Measurements from ENCODE around the gene BEGAIN. TPM values are rescaled to one million over a fixed set of nuclear protein-coding genes. Genes with fewer than 3 reads are reported as not detected.

The BEGAIN gene
- total and polyA plus RNA-seq, 9 donors = 2.0 to 7.9 (median 4.5) TPM

DNA sequence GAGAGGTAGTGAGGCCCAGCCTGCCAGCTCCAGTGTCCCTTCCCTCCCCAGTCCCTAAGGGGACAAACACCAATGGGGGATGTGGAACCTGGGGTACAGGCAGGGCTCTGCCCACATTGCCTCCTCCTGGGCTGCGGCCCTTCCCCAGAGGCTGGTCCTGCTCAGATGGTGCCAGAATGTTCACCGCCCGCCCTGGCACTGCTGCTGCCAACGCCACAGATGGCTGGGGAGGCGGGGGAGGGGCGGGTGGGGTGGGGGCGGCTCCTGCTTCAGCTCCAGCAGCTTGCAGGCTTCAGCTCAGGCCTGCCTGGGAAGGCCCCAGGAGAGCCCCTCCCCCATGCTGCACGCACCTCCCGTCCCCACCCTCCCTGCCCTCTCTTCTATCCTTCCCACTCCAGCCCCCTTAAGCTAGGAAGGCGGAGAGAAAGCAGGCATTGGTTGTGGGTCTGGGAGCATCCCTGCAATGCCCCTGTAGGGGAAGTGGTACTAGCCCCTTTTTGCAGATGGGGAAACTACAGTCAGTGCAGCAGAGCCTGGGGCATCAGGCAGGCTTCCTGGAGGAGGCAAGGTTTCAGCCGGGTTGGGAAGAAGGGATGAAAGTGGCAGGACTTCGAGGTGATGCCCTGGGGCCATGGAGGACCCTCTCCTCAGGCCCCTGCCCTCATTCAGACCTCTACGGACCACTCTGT lies 2.0 kb upstream of the BEGAIN start:
- no peak for DNase-seq
- H3K4me3 ChIP-seq (ENCODE audit: low read length) = no peak overlapping the region
- peaks cover 28% of the 10 kb centered on the region for H3K4me1 ChIP-seq (ENCODE audit: control insufficient read depth, insufficient read depth, low read length)
- no peaks in the 10 kb centered on the region for H3K9me3 ChIP-seq (replicated peaks; ENCODE audit: control insufficient read depth, low read depth, low read length)
- H3K36me3 ChIP-seq (ENCODE audit: control insufficient read depth, insufficient read depth, low read length) = no peaks in the 10 kb centered on the region
- H3K27me3 ChIP-seq (ENCODE audit: control insufficient read depth, insufficient read depth, low read length) = peaks cover 44% of the 10 kb centered on the region
- H3K27ac ChIP-seq (ENCODE audit: low read length) = no peak overlapping the region
- WGBS (ENCODE audit: insufficient coverage) = 89% methylated on average over 3 of the region's 13 CpGs

DNA sequence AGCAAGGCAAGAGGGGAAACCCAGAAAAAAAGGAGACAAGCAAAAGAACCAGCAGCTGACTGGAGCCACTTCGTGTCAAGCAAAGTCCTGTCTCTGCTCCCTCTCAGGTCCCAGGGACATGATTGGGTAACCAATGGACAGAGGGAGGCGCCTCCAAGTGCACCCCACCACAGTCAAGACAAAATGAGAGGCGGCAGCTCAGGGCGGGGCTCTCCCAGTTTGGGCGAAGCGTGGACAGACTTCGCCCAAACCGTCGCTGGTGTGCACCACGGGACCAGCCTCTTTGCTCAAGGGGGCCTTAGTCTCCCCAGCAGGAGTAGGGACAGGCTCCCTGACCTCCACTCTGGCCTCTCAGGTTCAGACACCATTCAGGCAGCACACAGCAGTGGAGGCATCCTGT lies 1.5 kb upstream of the BEGAIN start:
- DNase-seq = no peak
- H3K4me3 ChIP-seq (ENCODE audit: low read length) = no peak overlapping the region
- peaks cover 28% of the 10 kb centered on the region for H3K4me1 ChIP-seq (ENCODE audit: control insufficient read depth, insufficient read depth, low read length)
- no peak overlapping the region for H3K27ac ChIP-seq (ENCODE audit: low read length)
- no peaks in the 10 kb centered on the region for H3K36me3 ChIP-seq (ENCODE audit: control insufficient read depth, insufficient read depth, low read length)
- 58% methylated on average over 5 of the region's 10 CpGs for WGBS (ENCODE audit: insufficient coverage)
- H3K27me3 ChIP-seq (ENCODE audit: control insufficient read depth, insufficient read depth, low read length) = peaks cover 44% of the 10 kb centered on the region
- no peaks in the 10 kb centered on the region for H3K9me3 ChIP-seq (replicated peaks; ENCODE audit: control insufficient read depth, low read depth, low read length)

DNA sequence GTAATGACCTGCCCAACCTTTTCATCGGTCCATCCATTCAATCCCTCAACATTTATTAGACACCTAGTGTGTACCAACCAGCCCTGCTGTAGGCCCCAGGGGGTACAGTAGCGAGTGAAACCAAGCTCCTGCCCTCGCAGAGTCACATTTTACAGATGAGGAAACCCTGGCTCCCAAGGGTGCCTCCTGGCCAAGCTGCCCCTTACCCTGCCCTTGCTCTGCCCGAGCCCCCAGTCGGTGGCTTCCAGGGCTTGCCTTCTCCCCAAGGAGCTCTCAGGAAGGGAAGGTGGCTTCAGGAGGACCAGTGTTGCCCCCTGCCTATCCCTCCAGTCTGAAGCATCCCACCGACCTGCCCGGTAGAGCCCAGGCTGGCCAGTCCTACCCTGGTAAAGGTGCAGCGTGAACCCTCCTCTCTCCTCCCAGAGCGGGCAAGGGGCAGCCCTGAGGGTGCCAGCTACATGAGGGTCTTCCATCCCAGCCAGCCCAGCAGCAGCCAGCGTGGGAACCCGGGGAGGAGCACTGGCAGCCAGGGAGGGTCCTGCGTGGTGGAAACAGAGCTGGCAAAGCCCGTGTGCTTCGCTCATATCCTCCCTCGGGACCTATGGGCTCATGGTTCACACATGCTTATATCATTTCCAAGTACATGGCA lies 670 bp upstream of the BEGAIN start:
- WGBS (ENCODE audit: insufficient coverage) = 38% methylated on average over 8 of the region's 15 CpGs
- peak; percentile 41 for DNase-seq
- no peak overlapping the region for H3K4me3 ChIP-seq (ENCODE audit: low read length)
- H3K36me3 ChIP-seq (ENCODE audit: control insufficient read depth, insufficient read depth, low read length) = no peaks in the 10 kb centered on the region
- no peak overlapping the region for H3K27ac ChIP-seq (ENCODE audit: low read length)
- no peaks in the 10 kb centered on the region for H3K9me3 ChIP-seq (replicated peaks; ENCODE audit: control insufficient read depth, low read depth, low read length)
- peaks cover 28% of the 10 kb centered on the region for H3K4me1 ChIP-seq (ENCODE audit: control insufficient read depth, insufficient read depth, low read length)
- H3K27me3 ChIP-seq (ENCODE audit: control insufficient read depth, insufficient read depth, low read length) = peaks cover 42% of the 10 kb centered on the region

- Histone ChIP-seq H3K4me3 (ENCODE audit: low read length) (peak overlapping the region; percentile 33), H3K36me3 (ENCODE audit: control insufficient read depth, insufficient read depth, low read length) (no peaks in the 10 kb centered on the region), H3K4me1 (ENCODE audit: control insufficient read depth, insufficient read depth, low read length) (peaks cover 28% of the 10 kb centered on the region), H3K9me3 (replicated peaks; ENCODE audit: control insufficient read depth, low read depth, low read length) (no peaks in the 10 kb centered on the region), H3K27me3 (ENCODE audit: control insufficient read depth, insufficient read depth, low read length) (peaks cover 37% of the 10 kb centered on the region), H3K27ac (ENCODE audit: low read length) (no peak overlapping the region)
- under 1% methylated on average over 62 of the region's 62 CpGs for WGBS (ENCODE audit: insufficient coverage)
- no peak for DNase-seq
These were observed 673 bp downstream of the BEGAIN start for GRCh38 chr14:100586403-100587085.

DNA sequence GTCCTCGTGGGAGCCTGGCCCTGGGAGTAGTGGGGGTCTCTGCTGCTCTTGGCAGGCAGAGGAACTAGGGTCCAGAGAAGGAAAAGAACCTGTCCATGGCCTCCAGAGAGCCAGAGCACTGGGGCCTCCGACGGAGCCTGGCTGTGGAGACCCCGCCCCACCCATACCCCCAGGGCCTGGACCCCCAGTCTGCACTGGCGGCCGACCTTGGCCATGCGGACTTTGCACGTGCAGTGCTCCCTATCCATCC lies 1.1 kb downstream of the BEGAIN start:
- 16% methylated on average over 5 of the region's 8 CpGs for WGBS (ENCODE audit: insufficient coverage)
- Histone ChIP-seq H3K4me1 (ENCODE audit: control insufficient read depth, insufficient read depth, low read length) (peaks cover 28% of the 10 kb centered on the region), H3K9me3 (replicated peaks; ENCODE audit: control insufficient read depth, low read depth, low read length) (no peaks in the 10 kb centered on the region), H3K36me3 (ENCODE audit: control insufficient read depth, insufficient read depth, low read length) (no peaks in the 10 kb centered on the region), H3K4me3 (ENCODE audit: low read length) (peak overlapping the region; percentile 33), H3K27me3 (ENCODE audit: control insufficient read depth, insufficient read depth, low read length) (peaks cover 37% of the 10 kb centered on the region), H3K27ac (ENCODE audit: low read length) (no peak overlapping the region)
- no peak for DNase-seq

DNA sequence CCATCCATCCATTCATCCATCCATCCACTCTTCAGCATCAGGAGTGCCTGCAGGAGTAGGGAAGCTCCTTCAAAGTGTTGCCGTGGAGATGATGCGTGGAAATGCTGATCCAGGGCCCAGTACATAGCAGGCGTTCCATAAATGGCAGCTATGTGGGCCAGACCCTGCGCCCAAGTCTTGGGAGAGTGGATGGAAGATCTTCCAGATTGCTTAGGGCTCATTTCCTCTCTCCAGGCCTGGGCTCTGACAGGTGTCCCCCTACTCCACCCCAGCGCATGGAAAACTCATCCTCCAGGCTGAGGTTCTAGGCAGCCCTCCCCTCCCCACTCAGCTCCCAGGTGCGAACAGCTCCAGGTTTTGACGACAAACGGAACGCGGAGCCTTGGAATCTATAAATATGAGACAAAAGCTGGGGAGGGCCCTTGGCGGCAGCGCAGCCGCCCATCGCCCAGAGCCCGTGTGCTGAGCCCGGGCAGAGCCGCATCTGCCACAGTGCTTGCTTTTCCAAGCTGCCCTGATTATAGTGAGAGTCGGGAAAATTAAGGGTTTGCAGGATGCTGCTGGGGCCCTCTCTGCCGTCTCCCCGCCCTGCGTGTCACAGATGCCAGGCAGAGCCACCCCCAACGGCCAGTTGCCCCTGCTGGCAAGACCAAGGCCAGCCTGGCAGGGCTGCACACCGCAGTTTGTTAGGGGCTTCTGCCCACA lies 1.6 kb downstream of the BEGAIN start:
- H3K4me1 ChIP-seq (ENCODE audit: control insufficient read depth, insufficient read depth, low read length) = peaks cover 28% of the 10 kb centered on the region
- no peak for DNase-seq
- no peak overlapping the region for H3K4me3 ChIP-seq (ENCODE audit: low read length)
- peaks cover 37% of the 10 kb centered on the region for H3K27me3 ChIP-seq (ENCODE audit: control insufficient read depth, insufficient read depth, low read length)
- H3K27ac ChIP-seq (ENCODE audit: low read length) = no peak overlapping the region
- H3K36me3 ChIP-seq (ENCODE audit: control insufficient read depth, insufficient read depth, low read length) = no peaks in the 10 kb centered on the region
- no peaks in the 10 kb centered on the region for H3K9me3 ChIP-seq (replicated peaks; ENCODE audit: control insufficient read depth, low read depth, low read length)
- 85% methylated on average over 19 of the region's 23 CpGs for WGBS (ENCODE audit: insufficient coverage)

- H3K4me1 ChIP-seq (ENCODE audit: control insufficient read depth, insufficient read depth, low read length) = peaks cover 24% of the 10 kb centered on the region
- peaks cover 32% of the 10 kb centered on the region for H3K27me3 ChIP-seq (ENCODE audit: control insufficient read depth, insufficient read depth, low read length)
- H3K4me3 ChIP-seq (ENCODE audit: low read length) = no peak overlapping the region
- H3K36me3 ChIP-seq (ENCODE audit: control insufficient read depth, insufficient read depth, low read length) = no peaks in the 10 kb centered on the region
- no peaks in the 10 kb centered on the region for H3K9me3 ChIP-seq (replicated peaks; ENCODE audit: control insufficient read depth, low read depth, low read length)
- 90% methylated on average over 7 of the region's 12 CpGs for WGBS (ENCODE audit: insufficient coverage)
- DNase-seq = no peak
- no peak overlapping the region for H3K27ac ChIP-seq (ENCODE audit: low read length)
These were observed 2.9 kb downstream of the BEGAIN start for GRCh38 chr14:100584056-100585031.

GRCh38 chr14:100583245-100583644 lies 4.0 kb downstream of the BEGAIN start:
- no peak for DNase-seq
- 92% methylated on average over 1 of the region's 2 CpGs for WGBS (ENCODE audit: insufficient coverage)
- no peaks in the 10 kb centered on the region for H3K9me3 ChIP-seq (replicated peaks; ENCODE audit: control insufficient read depth, low read depth, low read length)

GRCh38 chr14:100582496-100583165 lies 4.6 kb downstream of the BEGAIN start:
- H3K27ac ChIP-seq (ENCODE audit: low read length) = no peak overlapping the region
- WGBS (ENCODE audit: insufficient coverage) = 92% methylated on average over 9 of the region's 16 CpGs
- no peak for DNase-seq
- H3K9me3 ChIP-seq (replicated peaks; ENCODE audit: control insufficient read depth, low read depth, low read length) = no peaks in the 10 kb centered on the region
- H3K27me3 ChIP-seq (ENCODE audit: control insufficient read depth, insufficient read depth, low read length) = peaks cover 20% of the 10 kb centered on the region
- peaks cover 8% of the 10 kb centered on the region for H3K4me1 ChIP-seq (ENCODE audit: control insufficient read depth, insufficient read depth, low read length)
- H3K4me3 ChIP-seq (ENCODE audit: low read length) = no peak overlapping the region
- H3K36me3 ChIP-seq (ENCODE audit: control insufficient read depth, insufficient read depth, low read length) = no peaks in the 10 kb centered on the region

More at GRCh38 chr14:100583245-100583644, 4.0 kb downstream of the BEGAIN start:
- H3K4me1 ChIP-seq (ENCODE audit: control insufficient read depth, insufficient read depth, low read length) = peaks cover 14% of the 10 kb centered on the region
- no peak overlapping the region for H3K27ac ChIP-seq (ENCODE audit: low read length)
- H3K36me3 ChIP-seq (ENCODE audit: control insufficient read depth, insufficient read depth, low read length) = no peaks in the 10 kb centered on the region
- H3K27me3 ChIP-seq (ENCODE audit: control insufficient read depth, insufficient read depth, low read length) = peaks cover 26% of the 10 kb centered on the region
- H3K4me3 ChIP-seq (ENCODE audit: low read length) = no peak overlapping the region
